HG02623 (cell line): ENCODE measurements around the gene SETD6.
"Not testable (repeated sequence)": the region's sequence is repeated elsewhere in the genome, so short reads cannot be mapped to it uniquely, and the experiment has no call there.

Experiments
- ATAC-seq: cut with Tn5 transposase; IDR thresholded peaks from one replicate; pipeline ENCODE4 v1.9.1; 2021; ENCODE audit warnings: moderate library complexity; ENCODE audit not compliant: unreplicated experiment

The SETD6 gene

DNA sequence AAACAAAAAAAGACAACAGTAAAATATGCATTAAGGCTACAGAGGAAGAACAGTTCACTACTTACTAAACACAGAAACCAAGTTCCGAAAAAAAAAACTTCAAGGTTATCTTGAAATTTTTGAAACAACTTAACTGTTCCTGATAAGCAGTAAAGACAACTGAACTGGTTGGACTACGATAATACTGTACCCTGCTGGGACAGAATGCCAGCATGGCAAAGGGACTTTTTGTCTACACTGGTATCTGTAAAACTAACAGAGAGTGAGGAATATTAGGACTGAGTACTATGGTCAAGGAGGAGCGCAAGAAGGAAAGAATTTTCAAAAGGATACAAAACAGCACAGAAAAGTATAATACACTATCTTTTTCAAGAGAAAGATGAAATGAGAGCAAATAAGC, 19.8 kb downstream of the SETD6 start:
- no peak for ATAC-seq

DNA sequence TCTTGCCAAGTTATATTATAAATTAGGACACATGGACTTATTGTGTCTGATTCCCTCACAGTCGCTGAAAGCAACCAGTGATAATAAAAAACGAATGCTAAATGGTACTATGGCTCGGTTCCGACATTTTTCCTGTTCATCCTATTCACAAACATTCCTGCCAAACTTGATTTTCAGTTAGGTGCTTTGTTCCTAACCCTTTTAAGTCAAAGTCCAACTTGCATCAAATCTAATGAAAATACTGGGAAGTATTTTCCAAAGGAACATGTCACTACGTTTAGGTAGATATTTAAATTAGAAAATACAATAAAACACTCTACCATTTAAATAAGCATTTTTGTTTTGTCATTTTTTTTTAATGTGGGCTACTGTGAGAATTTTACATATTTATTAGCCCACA, 21.0 kb downstream of the SETD6 start:
- no peak for ATAC-seq

DNA sequence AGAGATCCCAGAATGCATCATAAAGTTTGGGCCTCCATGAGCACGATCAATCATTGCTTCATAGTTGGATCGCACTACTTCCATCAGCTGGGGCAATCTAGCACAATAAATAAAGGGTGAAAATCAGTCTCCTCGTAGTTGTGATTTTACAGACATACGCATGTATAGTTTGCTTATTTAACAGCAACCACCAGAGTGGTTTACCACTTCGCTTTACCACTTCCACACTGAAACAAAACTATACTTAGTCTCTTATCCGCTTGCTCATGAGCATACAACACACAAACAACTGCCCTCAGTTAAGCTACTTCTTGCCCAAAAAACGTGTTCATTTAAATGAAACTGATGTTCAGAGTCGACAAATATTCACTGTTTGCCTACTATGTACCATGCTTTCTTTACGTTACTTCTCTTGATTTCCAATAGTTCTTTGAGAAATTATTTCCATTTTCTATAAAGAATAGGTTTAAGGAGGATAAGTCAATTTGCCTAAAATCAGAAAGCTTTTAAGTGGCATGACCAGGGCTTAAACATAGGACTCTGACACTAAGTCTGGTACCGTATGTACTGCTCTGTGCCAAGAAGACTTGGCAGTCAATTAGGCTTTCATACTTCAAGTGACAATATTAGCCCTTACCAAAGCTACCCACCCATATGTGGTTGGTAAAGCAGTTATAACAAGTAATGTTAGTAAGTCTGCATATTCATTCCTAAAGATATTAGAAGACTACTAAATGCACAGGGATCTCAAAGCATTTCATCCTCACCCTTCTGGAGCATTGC, 22.0 kb downstream of the SETD6 start:
- ATAC-seq = no peak

DNA sequence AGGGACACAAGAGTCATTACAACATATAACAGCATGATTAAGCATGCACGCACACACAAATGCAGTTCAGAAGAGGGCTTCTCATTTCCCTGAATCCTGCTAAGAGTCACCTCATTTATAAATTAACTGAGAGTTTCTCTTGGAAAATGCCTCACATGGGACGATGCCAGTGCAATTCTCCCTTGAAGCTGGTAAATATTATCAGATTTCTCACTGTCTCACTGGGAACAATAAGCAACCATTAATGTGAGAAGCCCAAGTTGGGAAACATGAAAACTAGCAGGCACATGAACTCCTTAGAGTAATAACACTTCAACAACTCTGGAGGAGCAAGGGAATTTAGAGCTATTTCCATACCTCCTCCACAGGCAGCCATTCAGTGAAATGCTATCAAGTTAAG, 26.4 kb downstream of the SETD6 start:
- no peak for ATAC-seq

DNA sequence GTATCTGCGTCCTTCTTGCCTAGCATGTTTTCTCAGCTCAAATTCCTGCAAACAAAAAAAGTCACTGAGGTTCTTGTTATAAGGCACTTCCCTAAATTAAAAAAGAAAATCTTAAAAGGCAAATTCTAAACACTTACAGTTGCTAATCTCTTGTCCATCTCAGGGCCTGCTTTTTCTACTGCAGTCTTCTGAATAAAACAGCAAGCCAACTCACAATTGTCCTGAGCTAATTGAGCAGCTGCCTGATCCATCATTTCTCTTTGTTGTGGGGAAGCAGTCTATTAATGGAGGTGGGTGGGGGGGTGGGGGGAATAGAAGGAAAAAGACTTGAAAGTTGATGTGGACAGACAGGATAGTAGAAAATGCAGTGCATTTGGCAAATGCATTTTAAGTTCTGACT, 27.0 kb downstream of the SETD6 start:
- ATAC-seq = no peak

DNA sequence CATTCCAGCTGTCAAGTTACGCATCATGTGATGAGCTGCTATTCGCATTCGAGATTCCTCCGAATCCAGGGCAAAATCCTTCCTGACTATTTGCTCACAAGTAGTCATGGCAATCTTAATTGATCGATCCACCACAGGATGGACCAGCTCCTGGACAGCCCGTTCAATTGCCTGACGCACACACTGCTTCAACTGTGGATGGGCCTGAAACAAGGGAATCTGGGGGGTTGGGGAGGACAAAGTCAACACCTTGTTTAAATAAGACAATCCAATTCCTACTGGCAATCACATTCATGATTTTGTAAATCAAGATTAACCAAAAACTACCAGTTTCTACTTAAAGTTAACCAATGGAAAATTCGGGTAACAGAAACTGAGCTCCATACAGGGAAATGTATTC, 28.4 kb downstream of the SETD6 start:
- no peak for ATAC-seq

DNA sequence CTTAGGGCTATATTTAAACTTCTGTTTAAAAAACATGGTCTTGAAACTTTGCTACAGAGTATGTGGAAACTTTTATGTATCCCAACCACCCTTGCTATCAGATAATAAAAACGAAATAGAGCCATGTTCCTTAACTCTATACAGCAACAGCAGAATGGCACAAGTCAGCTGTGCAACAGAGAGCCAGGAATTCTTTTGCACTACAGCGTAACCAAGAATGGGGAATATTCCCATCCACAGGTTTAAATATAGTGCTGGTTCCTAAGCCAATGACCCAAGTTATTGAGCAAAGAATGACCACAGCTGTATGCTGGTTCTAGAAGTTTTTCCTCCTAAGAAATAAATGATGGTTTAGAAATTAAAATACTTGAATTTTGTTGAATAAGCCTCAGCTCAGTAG, 33.1 kb downstream of the SETD6 start:
- ATAC-seq = no peak

DNA sequence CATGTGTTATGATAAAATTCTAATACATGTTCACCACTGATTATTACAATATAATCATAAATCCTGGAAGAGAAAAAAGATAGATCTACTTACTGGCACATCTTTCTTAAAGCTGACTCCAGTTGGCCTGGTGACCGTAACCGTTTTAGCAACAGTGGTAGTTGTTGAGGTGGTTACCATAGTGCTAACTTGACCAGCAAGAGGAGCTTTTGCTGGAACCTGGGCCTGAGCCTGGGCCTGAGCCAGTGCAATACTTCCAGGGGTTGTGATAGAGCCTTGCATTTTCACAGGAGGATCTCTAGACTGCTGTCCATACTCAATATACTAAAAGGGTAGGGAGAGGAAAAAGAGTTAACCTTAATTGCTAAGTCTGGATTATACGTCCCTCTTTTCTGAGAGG, 36.2 kb downstream of the SETD6 start:
- ATAC-seq = no peak

DNA sequence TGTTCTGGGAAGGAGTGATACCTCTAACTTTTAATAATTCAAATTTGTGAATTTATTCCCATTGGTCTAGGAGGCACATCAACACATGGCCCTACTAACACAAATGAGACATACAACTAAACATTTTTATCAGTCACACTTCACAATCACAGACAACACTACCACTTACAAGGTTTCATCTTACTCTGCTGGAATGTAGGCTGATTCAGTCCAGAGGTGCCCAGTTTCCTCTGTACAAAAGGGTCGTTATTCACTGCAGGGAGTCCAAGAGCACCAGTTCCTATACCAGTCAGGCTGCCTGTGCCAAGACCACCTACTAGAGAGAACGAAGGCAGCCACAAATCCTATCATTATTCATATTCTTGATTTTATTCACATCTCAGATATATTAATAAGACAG, 41.4 kb downstream of the SETD6 start:
- ATAC-seq = no peak

DNA sequence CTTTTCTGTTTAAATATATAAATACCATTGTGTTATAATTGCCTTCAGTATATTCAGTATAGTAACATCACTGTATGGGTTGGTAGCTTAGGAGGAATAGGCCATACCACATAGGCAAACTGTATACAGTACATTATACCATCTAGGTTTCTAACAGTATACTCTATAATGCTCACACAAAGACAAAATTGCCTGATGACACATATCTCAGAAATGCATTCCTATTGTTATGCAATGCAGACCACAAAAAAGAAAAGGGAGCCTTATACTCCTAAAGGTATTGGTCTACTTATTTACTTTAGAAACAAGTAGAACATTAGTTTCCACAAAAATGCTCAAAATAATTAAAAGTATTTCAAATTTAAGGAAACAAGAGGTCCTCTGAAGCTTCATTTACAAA, 47.9 kb downstream of the SETD6 start:
- no peak for ATAC-seq

DNA sequence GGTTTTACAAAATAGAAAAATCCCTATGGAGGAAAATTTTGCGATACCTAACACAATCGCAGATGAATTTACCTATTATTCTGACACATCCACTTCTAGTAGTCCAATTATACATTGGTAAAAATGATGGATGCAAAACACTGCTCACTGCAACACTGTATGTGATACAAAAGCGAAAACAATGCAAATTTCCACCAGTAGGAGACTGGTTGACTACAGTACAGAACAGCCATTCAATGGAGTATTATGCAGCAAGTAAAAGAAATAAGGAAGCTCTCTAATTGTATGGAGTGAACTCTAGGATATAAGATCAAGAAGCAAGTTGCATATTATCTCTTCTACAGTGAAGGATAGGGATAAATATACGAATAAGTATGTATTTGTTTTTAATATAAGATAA, 48.5 kb downstream of the SETD6 start:
- no peak for ATAC-seq

DNA sequence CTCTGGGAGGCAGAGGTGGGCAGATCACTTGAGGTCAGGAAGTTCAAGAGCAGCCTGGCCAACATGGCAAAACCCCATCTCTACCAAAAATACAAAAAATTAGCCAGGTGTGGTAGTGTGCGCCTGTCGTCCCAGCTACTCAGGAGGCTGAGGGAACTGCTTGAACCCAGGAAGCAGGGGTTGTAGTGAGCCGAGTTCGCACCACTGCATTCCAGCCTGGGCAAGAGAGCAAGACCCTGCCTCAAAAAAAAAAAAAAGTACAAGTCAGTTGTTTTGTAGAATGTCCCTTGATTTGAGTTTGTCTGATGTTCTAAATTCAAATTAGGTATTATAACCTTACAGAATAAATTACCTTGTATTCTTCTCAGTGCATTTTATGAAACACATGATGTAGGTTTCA, 50.4 kb downstream of the SETD6 start:
- ATAC-seq = not testable (repeated sequence)
